GM04503 (cell line): Measurements from ENCODE around the gene CHCHD5.
"Not testable (repeated sequence)": the region's sequence is repeated elsewhere in the genome, so short reads cannot be mapped to it uniquely, and the experiment has no call there.

Source experiments
- DNase-seq: peaks from one replicate; pipeline ENCODE4 v3.0.0-alpha.2; 2012; ENCODE audit warnings: low read depth

The CHCHD5 gene

DNA sequence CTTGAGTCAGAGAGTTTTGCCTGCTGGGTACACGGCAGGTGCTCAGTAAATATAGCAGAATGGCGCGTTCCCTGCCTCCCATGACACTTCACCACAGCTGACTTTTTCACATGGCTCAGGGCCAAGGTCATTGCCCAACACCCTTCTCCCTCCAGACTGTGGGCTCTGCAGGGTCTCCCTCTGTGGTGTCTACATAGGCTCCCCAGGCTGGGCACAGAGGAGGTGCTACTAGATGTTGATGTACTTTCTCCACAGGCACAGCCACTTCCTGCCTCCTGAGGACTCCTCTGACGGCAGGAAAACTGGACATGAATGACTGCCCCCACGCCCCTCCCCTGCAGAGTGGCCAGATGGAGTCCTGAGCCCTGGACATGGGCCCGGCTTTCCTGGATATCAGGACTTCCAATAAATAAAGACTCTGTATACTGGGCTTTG lies 4.2 kb downstream of the CHCHD5 start:
- DNase-seq = no peak

DNA sequence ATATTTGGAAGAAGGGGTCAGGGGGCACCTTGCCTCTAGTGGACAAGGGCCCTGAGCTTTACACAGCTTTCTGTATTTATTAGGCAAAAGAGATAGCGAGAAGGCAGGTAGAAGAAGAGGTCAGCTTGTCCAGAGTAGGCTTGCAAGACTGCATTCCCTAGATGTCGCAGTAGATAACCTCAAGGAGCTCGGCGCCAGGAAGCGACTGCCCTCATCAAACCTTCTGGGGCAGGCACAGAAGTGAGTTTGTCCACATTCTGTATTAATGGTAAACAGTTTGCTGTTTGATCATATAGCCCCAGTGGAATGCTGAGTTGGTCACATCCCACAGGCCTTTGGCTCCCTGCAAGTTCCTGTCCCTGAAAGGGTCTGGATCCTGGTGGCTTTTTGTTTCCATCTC lies 7.0 kb downstream of the CHCHD5 start:
- no peak for DNase-seq

- DNase-seq = no peak
These were observed 9.3 kb downstream of the CHCHD5 start for GRCh38 chr2:112593736-112594135.

- DNase-seq = no peak
These were observed 13.3 kb downstream of the CHCHD5 start for GRCh38 chr2:112597537-112598322.

DNA sequence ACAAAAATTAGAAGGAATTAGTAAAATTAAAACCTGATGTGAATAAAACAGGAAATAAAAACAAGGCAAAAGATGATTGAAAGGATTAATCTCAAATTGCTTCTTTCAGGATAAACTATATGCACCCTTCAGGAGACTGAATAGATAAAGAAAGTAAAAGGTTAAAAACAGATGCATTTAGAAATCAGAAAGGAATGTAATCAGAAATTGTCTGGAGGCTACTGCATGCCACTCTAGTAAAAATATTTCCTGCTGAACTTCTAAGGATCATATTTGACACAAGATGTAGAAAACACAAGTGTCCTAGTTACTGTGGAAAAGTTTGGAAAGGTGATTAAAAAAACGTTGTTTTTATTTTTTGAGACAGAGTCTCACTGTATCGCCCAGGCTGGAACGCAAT lies 16.2 kb downstream of the CHCHD5 start:
- DNase-seq = no peak

DNA sequence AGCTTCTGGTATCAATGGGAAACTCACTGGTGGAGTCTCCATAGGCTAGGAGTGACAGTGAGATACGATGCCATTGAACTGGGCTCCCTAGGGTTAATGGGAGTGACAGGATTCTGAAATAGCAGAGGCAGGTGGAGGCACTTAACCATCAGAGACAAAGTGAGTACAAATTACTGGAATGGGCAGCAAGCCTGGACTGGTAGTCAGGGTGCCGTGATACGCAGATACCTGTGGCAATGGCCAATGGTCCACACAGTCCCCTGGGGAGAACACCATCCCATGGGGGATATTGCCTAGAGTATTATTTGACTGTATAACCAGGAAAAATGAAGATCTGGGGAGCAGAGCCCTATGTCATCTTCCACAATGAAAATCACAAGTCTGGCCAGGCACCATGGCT lies 17.3 kb downstream of the CHCHD5 start:
- DNase-seq = no peak

GRCh38 chr2:112602917-112603316 lies 18.5 kb downstream of the CHCHD5 start:
- no peak for DNase-seq

GRCh38 chr2:112603731-112604130 lies 19.3 kb downstream of the CHCHD5 start:
- DNase-seq = no peak

GRCh38 chr2:112604952-112605351 lies 20.5 kb downstream of the CHCHD5 start:
- no peak for DNase-seq

DNA sequence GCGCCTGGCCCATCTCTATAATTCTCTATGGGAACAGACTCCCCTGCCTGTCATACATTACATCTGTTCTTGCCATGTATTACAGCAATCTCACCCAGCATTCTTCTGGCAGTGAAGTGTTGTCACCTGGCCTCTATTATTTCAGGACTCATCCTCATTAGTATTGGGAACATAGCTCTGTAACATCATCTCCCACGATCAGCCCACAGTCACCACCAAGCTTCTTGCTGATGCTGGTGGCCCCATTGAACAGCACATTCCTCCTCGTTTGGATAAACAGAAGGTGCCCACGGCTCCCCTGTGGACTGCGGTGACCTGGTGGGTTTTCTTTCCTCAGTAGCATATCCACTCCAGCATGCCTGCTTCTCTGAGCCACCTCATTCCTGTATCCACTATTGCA lies 21.5 kb downstream of the CHCHD5 start:
- no peak for DNase-seq

DNA sequence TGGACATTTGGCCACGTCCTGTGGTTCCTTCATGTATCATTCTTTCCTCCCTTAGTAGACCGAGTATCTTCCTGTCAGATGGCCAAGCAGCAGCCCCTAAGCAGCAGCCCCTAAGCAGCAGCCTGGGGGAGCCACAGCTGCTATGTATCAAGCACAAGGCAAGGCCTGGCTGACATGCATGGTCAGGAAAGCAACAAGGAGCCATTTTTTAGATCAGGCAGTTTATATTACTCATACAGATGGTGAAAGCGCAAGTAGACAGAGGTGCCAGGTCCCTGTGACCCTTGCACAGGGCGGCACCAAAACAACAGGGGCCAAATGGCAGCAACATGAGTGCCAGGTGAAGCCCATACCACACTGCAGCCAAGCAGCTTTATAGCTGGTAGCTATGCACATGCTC lies 22.1 kb downstream of the CHCHD5 start:
- no peak for DNase-seq

GRCh38 chr2:112607680-112608438 lies 23.4 kb downstream of the CHCHD5 start:
- DNase-seq = no peak

GRCh38 chr2:112609320-112609719 lies 24.9 kb downstream of the CHCHD5 start:
- DNase-seq = not testable (repeated sequence)

- DNase-seq = not testable (repeated sequence)
These were observed 27.9 kb downstream of the CHCHD5 start for GRCh38 chr2:112612283-112612682.

DNA sequence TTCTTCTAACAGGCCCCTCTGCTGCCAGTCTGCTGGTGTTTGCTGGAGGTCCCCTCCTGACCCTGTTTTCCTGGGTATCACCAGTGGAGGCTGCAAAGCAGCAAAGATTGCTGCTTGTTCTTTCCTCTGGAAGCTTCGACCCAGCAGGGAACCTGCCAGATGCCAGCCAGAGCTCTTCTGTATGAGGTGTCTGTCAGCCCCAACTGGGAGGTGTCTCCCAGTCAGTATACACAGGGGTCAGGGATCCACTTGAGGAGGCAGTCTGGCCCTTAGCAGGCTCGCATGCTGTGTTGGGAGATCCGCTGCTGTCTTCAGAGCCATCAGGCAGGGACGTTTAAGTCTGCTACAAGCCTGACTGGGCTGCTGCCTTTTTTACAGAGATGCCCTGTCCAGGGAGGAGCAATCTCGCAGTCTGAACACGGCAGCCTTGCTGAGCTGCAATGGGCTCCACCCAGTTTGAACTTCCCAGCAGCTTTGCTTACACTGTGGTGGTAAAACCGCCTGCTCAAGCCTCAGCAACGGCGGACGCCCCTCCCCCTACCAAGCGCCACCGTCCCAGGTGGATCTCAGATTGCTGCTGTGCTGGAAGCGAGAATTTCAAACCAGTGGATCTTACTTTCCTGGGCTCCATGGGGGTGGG lies 29.9 kb downstream of the CHCHD5 start:
- DNase-seq = no peak

DNA sequence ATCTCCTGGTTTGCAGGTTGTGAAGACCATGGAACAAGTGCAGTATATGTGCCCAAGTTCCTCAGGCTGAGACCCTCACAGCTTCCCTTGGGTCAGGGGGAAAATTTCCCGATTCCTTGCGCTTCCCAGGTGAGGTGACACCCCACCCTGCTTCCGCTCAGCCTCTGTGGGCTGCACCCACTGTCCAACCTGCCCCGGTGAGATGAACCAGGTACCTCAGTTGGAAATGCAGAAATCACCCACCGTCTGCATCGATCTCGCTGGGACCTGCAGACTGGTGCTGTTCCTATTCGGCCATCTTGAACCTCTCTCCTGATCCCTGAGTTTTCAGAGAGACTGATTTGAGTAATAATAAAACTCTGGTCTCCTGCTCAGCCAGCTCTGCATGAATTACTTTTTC lies 30.6 kb downstream of the CHCHD5 start:
- no peak for DNase-seq

GRCh38 chr2:112615798-112616197 lies 31.4 kb downstream of the CHCHD5 start:
- not testable (repeated sequence) for DNase-seq

DNA sequence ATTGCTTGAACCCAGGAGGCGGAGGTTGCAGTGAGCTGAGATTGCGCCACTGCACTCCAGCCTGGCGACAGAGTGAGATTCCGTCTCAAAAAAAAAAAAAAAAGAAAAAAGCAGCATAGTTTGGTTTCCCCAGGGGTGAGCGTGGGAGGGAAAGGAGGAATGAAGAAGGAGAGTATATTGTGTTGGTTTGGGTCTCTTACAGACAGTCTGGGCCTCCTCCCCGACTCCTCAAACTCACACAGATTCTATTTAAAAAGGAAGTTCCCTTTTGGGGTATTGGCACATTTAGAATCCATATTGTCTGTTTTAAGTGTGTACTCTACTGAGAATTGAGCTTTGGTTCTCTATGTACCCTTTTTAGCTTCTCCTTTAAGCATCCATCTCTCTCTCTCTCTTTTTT lies 34.0 kb downstream of the CHCHD5 start:
- no peak for DNase-seq

DNA sequence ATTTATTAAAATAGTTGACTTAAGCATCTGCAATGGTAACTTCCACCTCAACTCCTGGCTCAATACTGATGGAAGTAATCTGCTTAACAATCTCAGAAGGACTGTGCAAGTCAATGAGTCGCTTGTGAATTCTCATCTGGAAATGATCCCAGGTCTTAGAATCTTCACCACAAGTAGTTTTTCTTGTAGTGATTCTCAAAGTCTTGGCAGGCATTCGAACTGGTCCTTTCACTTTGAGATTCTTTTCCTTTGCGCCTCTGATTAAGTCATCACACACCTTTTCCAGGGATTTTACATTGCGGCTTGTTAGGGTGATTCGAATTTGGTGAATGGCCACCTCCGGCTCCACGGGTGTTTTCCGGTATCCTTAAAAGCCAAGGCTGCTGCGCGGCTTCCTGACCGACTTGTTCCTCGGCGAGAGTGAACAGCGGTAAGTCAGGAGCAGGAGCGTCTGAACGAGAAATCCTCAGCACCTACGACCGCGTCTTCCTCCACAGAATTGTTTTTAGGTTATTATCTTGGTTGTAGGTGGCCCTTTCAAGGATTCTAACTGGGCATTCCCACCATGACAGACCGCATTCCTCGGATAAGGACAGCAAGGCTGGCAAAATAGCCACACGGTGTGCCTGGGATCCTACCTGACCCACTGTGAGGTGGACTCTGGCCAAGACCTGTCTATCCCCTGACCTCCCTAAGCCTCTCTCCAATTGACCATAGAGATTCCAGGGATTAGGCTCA lies 37.5 kb downstream of the CHCHD5 start:
- DNase-seq = no peak

DNA sequence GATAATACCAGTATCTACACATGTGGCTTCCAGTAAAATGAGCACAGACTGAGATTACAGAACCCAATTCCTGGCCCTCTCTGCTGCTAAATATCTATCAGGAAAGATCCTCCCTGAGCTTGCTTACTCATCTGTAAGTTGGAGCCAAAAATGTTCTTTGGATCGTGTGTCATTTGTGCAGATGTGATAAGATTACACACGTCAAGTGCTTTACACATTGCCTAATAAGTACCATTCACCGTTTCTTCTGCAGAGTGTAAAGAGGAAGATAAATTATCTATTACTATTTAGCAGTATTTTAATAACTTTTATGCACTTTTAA lies 38.1 kb downstream of the CHCHD5 start:
- DNase-seq = peak; percentile 84

GRCh38 chr2:112623913-112624777 lies 39.7 kb downstream of the CHCHD5 start:
- no peak for DNase-seq
